Measurements from ENCODE around the gene KCNJ12.
"Not testable (repeated sequence)": the region's sequence is repeated elsewhere in the genome, so short reads cannot be mapped to it uniquely, and the experiment has no call there.

DNA sequence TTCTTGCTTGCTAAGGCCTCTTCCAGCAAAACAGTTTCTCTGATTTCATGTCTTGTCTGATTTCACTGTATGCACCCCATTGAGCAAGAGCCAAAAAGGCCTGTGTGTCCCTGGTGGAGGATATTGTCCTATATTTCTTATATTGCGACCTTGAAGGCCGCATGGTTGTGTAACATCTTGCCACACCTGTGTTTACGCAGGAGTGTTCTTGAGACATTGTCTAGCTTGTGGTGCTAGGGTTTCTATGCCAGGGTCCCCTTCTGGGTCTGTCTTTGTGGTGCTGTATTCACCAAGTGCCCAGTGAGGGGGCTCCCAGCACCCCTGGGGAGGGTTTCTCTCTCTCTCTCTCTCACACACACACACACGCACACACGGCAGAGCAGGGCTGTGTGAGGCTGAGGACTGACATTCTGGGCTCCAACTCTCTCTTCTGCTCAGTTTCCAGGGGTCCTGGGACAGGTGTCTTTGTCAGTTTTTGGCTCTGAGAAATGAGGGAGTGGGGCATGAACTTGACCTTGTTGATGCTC is 35.6 kb downstream of the KCNJ12 start:
- TF ChIP-seq CTCF, EZH2, EZH2phosphoT487 (IDR thresholded peaks at IDR 0.05): not testable (repeated sequence)
